NB4 (cell line): ENCODE measurements around the gene S1PR5.

Source experiments
- DNase-seq: peaks from one replicate; pipeline ENCODE4 v3.0.0; 2010; ENCODE audit warnings: low read depth
- H3K4me3 ChIP-seq: one replicate; pipeline ENCODE4 v1.5.1; 2011; ENCODE audit warnings: mild to moderate bottlenecking, low read depth, low read length, moderate library complexity
- MAX ChIP-seq: IDR thresholded peaks from 2 replicates; pipeline ENCODE4 v1.6.1; 2011; ENCODE audit warnings: low read depth, low read length
- MYC ChIP-seq: IDR thresholded peaks from 2 replicates; pipeline ENCODE4 v1.6.1; 2011; ENCODE audit warnings: low read depth, low read length
- POLR2A ChIP-seq: IDR thresholded peaks from 2 replicates; pipeline ENCODE4 v1.6.1; 2011; ENCODE audit warnings: mild to moderate bottlenecking; ENCODE audit not compliant: insufficient read length; ENCODE audit errors: extremely low read depth
- TF ChIP-seq, protein P1 (sequence below): IDR thresholded peaks from one replicate; pipeline ENCODE4 v1.5.1; 2012; ENCODE audit warnings: low read depth, low read length

The S1PR5 gene

GRCh38 chr19:10562609-10563008, 45.4 kb upstream of the S1PR5 start:
- TF ChIP-seq MYC: no peak
- no peak for TF ChIP-seq MAX
- no peak for TF ChIP-seq POLR2A
- TF ChIP-seq, protein P1, sequence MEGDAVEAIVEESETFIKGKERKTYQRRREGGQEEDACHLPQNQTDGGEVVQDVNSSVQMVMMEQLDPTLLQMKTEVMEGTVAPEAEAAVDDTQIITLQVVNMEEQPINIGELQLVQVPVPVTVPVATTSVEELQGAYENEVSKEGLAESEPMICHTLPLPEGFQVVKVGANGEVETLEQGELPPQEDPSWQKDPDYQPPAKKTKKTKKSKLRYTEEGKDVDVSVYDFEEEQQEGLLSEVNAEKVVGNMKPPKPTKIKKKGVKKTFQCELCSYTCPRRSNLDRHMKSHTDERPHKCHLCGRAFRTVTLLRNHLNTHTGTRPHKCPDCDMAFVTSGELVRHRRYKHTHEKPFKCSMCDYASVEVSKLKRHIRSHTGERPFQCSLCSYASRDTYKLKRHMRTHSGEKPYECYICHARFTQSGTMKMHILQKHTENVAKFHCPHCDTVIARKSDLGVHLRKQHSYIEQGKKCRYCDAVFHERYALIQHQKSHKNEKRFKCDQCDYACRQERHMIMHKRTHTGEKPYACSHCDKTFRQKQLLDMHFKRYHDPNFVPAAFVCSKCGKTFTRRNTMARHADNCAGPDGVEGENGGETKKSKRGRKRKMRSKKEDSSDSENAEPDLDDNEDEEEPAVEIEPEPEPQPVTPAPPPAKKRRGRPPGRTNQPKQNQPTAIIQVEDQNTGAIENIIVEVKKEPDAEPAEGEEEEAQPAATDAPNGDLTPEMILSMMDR: no peak
- no peak for DNase-seq
- H3K4me3 ChIP-seq: no peak overlapping the region

DNA sequence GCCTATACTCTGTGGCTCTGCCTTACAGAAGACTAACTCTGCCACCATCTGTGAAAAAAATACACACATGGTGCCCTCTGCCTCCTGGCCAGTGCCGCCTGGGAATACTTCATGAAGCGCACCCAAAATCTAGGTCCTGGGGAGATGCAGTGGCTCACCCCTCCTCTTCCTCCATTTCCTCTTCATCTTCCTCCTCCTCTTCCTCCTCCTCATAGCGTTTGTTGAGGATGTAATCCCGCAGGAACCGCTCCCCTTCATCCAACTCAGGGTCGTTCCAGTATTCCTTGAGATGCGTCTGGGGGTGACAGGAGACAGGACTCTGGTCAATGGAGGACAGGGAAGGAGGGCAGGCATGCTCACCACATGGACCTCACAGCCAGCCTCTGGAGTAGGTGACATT, 42.9 kb upstream of the S1PR5 start:
- TF ChIP-seq MYC: no peak
- no peak for TF ChIP-seq MAX
- TF ChIP-seq, protein P1: no peak
- no peak for TF ChIP-seq POLR2A
- no peak overlapping the region for H3K4me3 ChIP-seq
- no peak for DNase-seq

GRCh38 chr19:10557603-10558197, 40.5 kb upstream of the S1PR5 start:
- TF ChIP-seq MAX (no peak), MYC (no peak), POLR2A (no peak)
- TF ChIP-seq, protein P1: no peak
- no peak for DNase-seq
- no peak overlapping the region for H3K4me3 ChIP-seq

DNA sequence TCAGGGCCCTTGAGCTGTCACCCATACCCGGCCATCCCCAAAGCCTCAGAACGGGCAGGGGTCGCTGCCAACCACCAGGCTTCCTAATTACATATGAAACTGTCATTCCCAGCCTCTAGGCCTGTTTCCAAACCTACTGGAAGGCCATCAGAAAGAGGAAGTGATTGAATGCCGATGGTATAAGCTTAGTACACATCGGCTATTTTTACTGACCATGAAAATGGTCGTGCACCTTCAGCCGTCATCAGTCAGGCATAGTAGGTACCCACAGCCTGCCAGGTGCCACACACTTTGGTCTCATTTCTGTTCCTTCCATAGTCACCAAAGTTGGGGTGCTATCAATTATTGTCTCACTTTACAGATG, 38.3 kb upstream of the S1PR5 start:
- TF ChIP-seq, protein P1: no peak
- no peak for TF ChIP-seq MAX
- TF ChIP-seq MYC: no peak
- TF ChIP-seq POLR2A: no peak
- no peak overlapping the region for H3K4me3 ChIP-seq
- DNase-seq: peak; percentile 45

DNA sequence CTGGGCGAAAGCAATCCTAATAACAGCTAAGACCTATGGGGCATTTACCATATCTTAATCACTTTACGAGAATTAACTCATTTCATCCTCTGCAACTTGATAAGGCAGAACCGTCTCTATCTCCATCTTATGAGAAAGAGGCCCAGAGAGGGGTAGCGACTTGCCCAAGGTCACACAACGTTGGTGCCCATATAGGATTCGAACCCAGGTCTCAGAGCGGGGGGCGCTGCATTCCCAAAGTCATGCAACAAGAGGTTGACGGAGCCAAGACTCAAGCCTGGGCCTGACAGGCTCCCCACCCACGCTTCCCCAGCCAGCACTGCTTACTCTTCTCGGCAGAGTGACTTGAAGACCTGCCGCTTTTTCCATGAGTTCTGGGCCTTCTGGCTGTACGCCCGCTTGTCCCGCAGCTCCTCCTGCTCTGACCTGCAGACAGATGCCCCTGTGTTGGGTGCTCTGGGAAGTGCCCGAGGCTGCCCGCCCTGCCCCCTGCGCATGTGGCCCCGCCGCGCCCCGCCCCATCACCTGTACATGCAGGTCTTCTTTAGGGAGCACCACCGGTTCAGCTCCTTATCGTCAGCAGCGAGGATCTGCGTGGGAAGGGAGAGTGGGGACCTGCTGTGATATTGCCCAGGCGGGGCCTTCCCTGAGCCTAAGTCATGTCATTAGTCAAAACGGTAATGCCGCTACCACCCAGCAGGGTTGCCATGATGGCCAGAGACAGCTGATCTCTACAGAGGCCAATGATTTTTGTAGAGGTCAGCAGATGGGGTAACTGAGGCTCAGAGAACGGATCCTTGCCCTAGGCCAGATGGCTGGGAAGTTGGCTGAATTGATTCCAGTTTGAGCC, 37.7 kb upstream of the S1PR5 start:
- TF ChIP-seq MAX: no peak
- TF ChIP-seq, protein P1: peak; percentile 21
- no peak for TF ChIP-seq MYC
- DNase-seq: peak; percentile 53

More for the DNA sequence above, 37.7 kb upstream of the S1PR5 start:
- no peak overlapping the region for H3K4me3 ChIP-seq
